Fibroblast of skin of right biceps (primary cell): ENCODE data around the gene RFWD3.

Source experiments
- DNase-seq: peaks from one replicate; pipeline ENCODE4 v3.0.0-alpha.2; 2013

The RFWD3 gene

GRCh38 chr16:74611721-74612120 lies 55.0 kb downstream of the RFWD3 start:
- DNase-seq: peak; percentile 82

- peak; percentile 33 for DNase-seq
These were observed 57.7 kb downstream of the RFWD3 start for GRCh38 chr16:74608944-74609343.

- no peak for DNase-seq
These were observed 58.3 kb downstream of the RFWD3 start for GRCh38 chr16:74608381-74608780.

- DNase-seq: peak; percentile 44
These were observed 58.7 kb downstream of the RFWD3 start for GRCh38 chr16:74607962-74608356.

- no peak for DNase-seq
These were observed 59.2 kb downstream of the RFWD3 start for GRCh38 chr16:74607310-74607961.

GRCh38 chr16:74606521-74607309 lies 60.0 kb downstream of the RFWD3 start, which contains the start of gene GLG1:
Gene GLG1 (minus strand): TSS chr16:74607114. CDS start chr16:74607094, 20 bp downstream.
- peak; percentile 91 for DNase-seq

GRCh38 chr16:74605746-74606520 lies 60.7 kb downstream of the RFWD3 start:
- DNase-seq: peak; percentile 49

- DNase-seq: no peak
These were observed 61.3 kb downstream of the RFWD3 start for GRCh38 chr16:74605332-74605731.

- no peak for DNase-seq
These were observed 62.8 kb downstream of the RFWD3 start for GRCh38 chr16:74603848-74604247.

- no peak for DNase-seq
These were observed 65.4 kb downstream of the RFWD3 start for GRCh38 chr16:74601126-74601871.

GRCh38 chr16:74596586-74596985 lies 70.1 kb downstream of the RFWD3 start:
- DNase-seq: no peak

- no peak for DNase-seq
These were observed 73.8 kb downstream of the RFWD3 start for GRCh38 chr16:74592847-74593246.

- DNase-seq: no peak
These were observed 74.6 kb downstream of the RFWD3 start for GRCh38 chr16:74591876-74592650.

GRCh38 chr16:74586948-74587347 lies 79.7 kb downstream of the RFWD3 start:
- DNase-seq: no peak

GRCh38 chr16:74585846-74586443 lies 80.7 kb downstream of the RFWD3 start:
- no peak for DNase-seq

- peak; percentile 26 for DNase-seq
These were observed 82.6 kb downstream of the RFWD3 start for GRCh38 chr16:74583926-74584666.

- no peak for DNase-seq
These were observed 83.7 kb downstream of the RFWD3 start for GRCh38 chr16:74582970-74583369.

- no peak for DNase-seq
These were observed 85.8 kb downstream of the RFWD3 start for GRCh38 chr16:74580833-74581232.

- DNase-seq: no peak
These were observed 87.8 kb downstream of the RFWD3 start for GRCh38 chr16:74578838-74579237.

GRCh38 chr16:74578433-74578832 lies 88.2 kb downstream of the RFWD3 start:
- no peak for DNase-seq

- peak; percentile 72 for DNase-seq
These were observed 88.8 kb downstream of the RFWD3 start for GRCh38 chr16:74577882-74578366.
